Heart right ventricle (tissue), 16 donors: Measurements from ENCODE around the gene TMPRSS6. TPM values are rescaled to one million over a fixed set of nuclear protein-coding genes. Genes with fewer than 3 reads are reported as not detected.

ENCODE experiments used
- ATAC-seq, 8 donors: fragments of 200-7000 bp; cut with Tn5 transposase; one replicate each; pipeline ENCODE4 v1.9.1; 2020; ENCODE audit warnings: mild to moderate bottlenecking in 8 of 8, moderate library complexity in 8 of 8, moderate number of reproducible peaks in 1 of 8
- DNase-seq, 2 donors: peaks; one replicate each; pipeline ENCODE4 v3.0.0-alpha.2; 2020
- H3K27ac ChIP-seq, 10 donors: fragments of 200-600 bp; sonication (generic) in 2 of 10; one replicate each; pipeline versions ENCODE4 v1.5.0 to v1.8.0; 2020 to 2022; ENCODE audit warnings: mild to moderate bottlenecking in 3 of 10
- H3K27me3 ChIP-seq, 7 donors: fragments of 200-600 bp; one replicate each; pipeline ENCODE4 v1.8.0; 2021 to 2022; ENCODE audit warnings: mild to moderate bottlenecking in 2 of 7
- H3K36me3 ChIP-seq, 9 donors: fragments of 200-600 bp; sonication (generic) in 1 of 9; one replicate each; pipeline versions ENCODE4 v1.5.0 to v1.8.0; 2020 to 2022; ENCODE audit warnings: mild to moderate bottlenecking in 2 of 9
- H3K4me1 ChIP-seq, 9 donors: fragments of 200-600 bp; sonication (generic) in 1 of 9; one replicate each; pipeline versions ENCODE4 v1.5.0 to v1.8.0; 2020 to 2022; ENCODE audit warnings: mild to moderate bottlenecking in 4 of 9
- H3K4me3 ChIP-seq, 10 donors: fragments of 200-600 bp; sonication (generic) in 2 of 10; one replicate each; pipeline versions ENCODE4 v1.5.0 to v1.8.0; 2020 to 2022; ENCODE audit warnings: mild to moderate bottlenecking in 7 of 10, moderate library complexity in 2 of 10
- H3K9me3 ChIP-seq, 11 donors: fragments of 200-600 bp in 10 of 11; sonication (generic) in 2 of 11; one replicate each; pipeline versions ENCODE4 v1.5.0 to v1.8.0; 2013 to 2022; ENCODE audit warnings: mild to moderate bottlenecking in 2 of 11, control low read depth in 1 of 11, moderate library complexity in 1 of 11
- WGBS, 2 donors: extraction: QIAGEN DNeasy Blood & Tissue Kit; methylation state at CpG; one replicate each; pipeline ENCODE4 v1.1.7; 2013; ENCODE audit warnings: inconsistent platforms in 1 of 2; 5-methylcytosine and 5-hydroxymethylcytosine counted together
- intact Hi-C, 10 donors: fragments of 100-400 bp; cut with DNase I; formaldehyde crosslinking; loops; one replicate each; pipeline versions ENCODE4 v1.11.1 to v1.14.2; 2022
- polyA plus RNA-seq, 2 donors: library from polyadenylated mRNA; stranded (reverse); fragments of 200-250 nt; gene quantifications; one replicate each; pipeline ENCODE4 v1.2.3, GENCODE V29; 2013
- total RNA-seq, 10 donors: library from RNA; stranded (reverse); fragmentation: NEBNext Ultra II Directional in 3 of 10; extraction: Animal tissue kit (Norgen Biotek cat#: 25700) in 3 of 10; gene quantifications; one replicate each; pipeline versions ENCODE4 v1.2.1 to v1.2.4, GENCODE V29; 2021 to 2023
- TF ChIP-seq, protein P1 (sequence below), 9 donors: fragments of 200-600 bp; sonication (generic) in 2 of 9; IDR thresholded peaks; one replicate each; pipeline versions ENCODE4 v1.5.0 to v1.8.0; 2021 to 2022; ENCODE audit warnings: antibody characterized with exemption in 9 of 9, mild to moderate bottlenecking in 5 of 9, moderate library complexity in 1 of 9
- donor health status: Arrhythmogenic right ventricular cardiomyopathy.
- donor health status: ischemic (EF 13 %, LVEDD 7.1; RV severe dilation, severe dysfunction).
- donor health status: healthy with polysubstance abuse.
- donor health status: DM: no; HTN: yes; CAD: no.
- donor health status: DM: no; HTN: no; CAD: no.
- donor health status: ischemic (EF 25% LVEDD 6.9; RV normal size, moderate dysfunction).
- donor health status: ischemic (EF 25% LVEDD 5.7; RV mildly dilated, moderate dysfunction).
- donor health status: healthy.
- donor health status: DM: yes; HTN: yes; CAD: no.
- donor health status: Ischemic cardiomyopathy.
- donor health status: ischemic (EF 35%, LVEDD 5.7; RV mildly dilated, moderate dysfunction).
- donor health status: nonischemic (EF 11% LVEDD 7.7; RV severe dilation, severe dysfunction).
- donor health status: DM: yes; HTN: yes; CAD: no.
- donor health status: PGD.
- donor health status: ischemic (EF 29% LVEDD 5.4; RV normal size, mild dysfunction).
- donor health status: nonischemic (EF 23%, LVEDD 6.1; RV moderate dilation, normal function).

The TMPRSS6 gene
- total and polyA plus RNA-seq, 12 donors: not detected

DNA sequence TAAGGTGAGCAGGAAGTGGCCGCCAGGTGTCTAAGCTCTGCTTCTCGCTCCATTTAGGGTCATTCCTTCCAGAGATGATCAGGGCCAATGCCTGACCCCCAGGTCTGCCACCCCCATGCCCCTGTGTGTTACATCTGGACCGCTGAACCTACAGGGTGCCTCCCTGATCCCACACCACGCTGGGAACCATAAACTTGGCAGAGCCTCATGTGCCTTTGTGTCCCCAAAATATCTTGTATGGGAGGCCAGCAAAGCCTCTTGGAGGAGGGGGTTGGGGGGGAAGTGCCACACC, 94.0 kb downstream of the TMPRSS6 start:
- Histone ChIP-seq H3K4me3 (no peak overlapping the region), H3K36me3 (peaks cover 0 to 8% (median 0%) of the 10 kb centered on the region in 9 donors), H3K9me3 (no peaks in the 10 kb centered on the region), H3K4me1 (peaks cover 12 to 58% (median 44%) of the 10 kb centered on the region in 9 donors), H3K27me3 (no peaks in the 10 kb centered on the region), H3K27ac (no peak overlapping the region)
- intact Hi-C loops: no loop called here
- no peak for ATAC-seq
- DNase-seq: no peak
- TF ChIP-seq, protein P1, sequence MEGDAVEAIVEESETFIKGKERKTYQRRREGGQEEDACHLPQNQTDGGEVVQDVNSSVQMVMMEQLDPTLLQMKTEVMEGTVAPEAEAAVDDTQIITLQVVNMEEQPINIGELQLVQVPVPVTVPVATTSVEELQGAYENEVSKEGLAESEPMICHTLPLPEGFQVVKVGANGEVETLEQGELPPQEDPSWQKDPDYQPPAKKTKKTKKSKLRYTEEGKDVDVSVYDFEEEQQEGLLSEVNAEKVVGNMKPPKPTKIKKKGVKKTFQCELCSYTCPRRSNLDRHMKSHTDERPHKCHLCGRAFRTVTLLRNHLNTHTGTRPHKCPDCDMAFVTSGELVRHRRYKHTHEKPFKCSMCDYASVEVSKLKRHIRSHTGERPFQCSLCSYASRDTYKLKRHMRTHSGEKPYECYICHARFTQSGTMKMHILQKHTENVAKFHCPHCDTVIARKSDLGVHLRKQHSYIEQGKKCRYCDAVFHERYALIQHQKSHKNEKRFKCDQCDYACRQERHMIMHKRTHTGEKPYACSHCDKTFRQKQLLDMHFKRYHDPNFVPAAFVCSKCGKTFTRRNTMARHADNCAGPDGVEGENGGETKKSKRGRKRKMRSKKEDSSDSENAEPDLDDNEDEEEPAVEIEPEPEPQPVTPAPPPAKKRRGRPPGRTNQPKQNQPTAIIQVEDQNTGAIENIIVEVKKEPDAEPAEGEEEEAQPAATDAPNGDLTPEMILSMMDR (IDR thresholded peaks at IDR 0.05): no peak
- 82 to 87% methylated on average over 4 of the region's 4 CpGs for WGBS, 2 donors

Other genes starting within 250 kb of the TMPRSS6 start
- gene NCF4, start 248.7 kb downstream of the TMPRSS6 start, total RNA-seq: 10 to 100 TPM in 2 of 10 donors, 1 to 10 TPM in 8; 1.1 to 18.9 (median 2.7) TPM
- 10 to 100 TPM in 1 of 2 donors, 1 to 10 TPM in 1; 4.6 to 10.5 TPM for gene NCF4, start 248.7 kb downstream of the TMPRSS6 start, polyA plus RNA-seq
- 10 to 100 TPM in 1 of 10 donors, 1 to 10 TPM in 9; 1.4 to 20.8 (median 1.8) TPM for gene CSF2RB, start 196.1 kb downstream of the TMPRSS6 start, total RNA-seq
- 1 to 10 TPM in 1 of 2 donors, under 1 TPM in 1; 0.81 to 1.5 TPM for gene CSF2RB, start 196.1 kb downstream of the TMPRSS6 start, polyA plus RNA-seq
- 10 to 100 TPM; 34.1 to 87.4 (median 44.5) TPM for gene TST, start 90.3 kb downstream of the TMPRSS6 start, total RNA-seq
- gene TST, start 90.3 kb downstream of the TMPRSS6 start, polyA plus RNA-seq: 10 to 100 TPM; 72.5 to 74.8 TPM
- 10 to 100 TPM; 27.1 to 81.2 (median 42.0) TPM for gene MPST, start 90.0 kb downstream of the TMPRSS6 start, total RNA-seq
- gene MPST, start 90.0 kb downstream of the TMPRSS6 start, polyA plus RNA-seq: 100 to 1,000 TPM; 160 to 192 TPM
- gene KCTD17, start 58.0 kb downstream of the TMPRSS6 start, total RNA-seq: 10 to 100 TPM in 7 of 10 donors, 1 to 10 TPM in 3; 6.9 to 49.2 (median 13.8) TPM
- 10 to 100 TPM; 17.6 to 17.8 TPM for gene KCTD17, start 58.0 kb downstream of the TMPRSS6 start, polyA plus RNA-seq
- 10 to 100 TPM in 1 of 10 donors, 1 to 10 TPM in 3, under 1 TPM in 6; 0.19 to 10.3 (median 0.75) TPM for gene IL2RB, start 40.2 kb upstream of the TMPRSS6 start, total RNA-seq
- gene IL2RB, start 40.2 kb upstream of the TMPRSS6 start, polyA plus RNA-seq: under 1 TPM; 0.16 to 0.22 TPM
- gene C1QTNF6, start 78.5 kb upstream of the TMPRSS6 start, total RNA-seq: 1 to 10 TPM in 8 of 10 donors, under 1 TPM in 2; 0.51 to 6.4 (median 1.4) TPM
- gene C1QTNF6, start 78.5 kb upstream of the TMPRSS6 start, polyA plus RNA-seq: 1 to 10 TPM; 2.9 to 4.1 TPM
- gene SSTR3, start 102.8 kb upstream of the TMPRSS6 start, total RNA-seq: not detected
- not detected for gene SSTR3, start 102.8 kb upstream of the TMPRSS6 start, polyA plus RNA-seq
- gene RAC2, start 134.6 kb upstream of the TMPRSS6 start, total RNA-seq: 10 to 100 TPM in 1 of 10 donors, 1 to 10 TPM in 9; 1.1 to 37.1 (median 3.5) TPM
- 1 to 10 TPM; 1.4 to 5.0 TPM for gene RAC2, start 134.6 kb upstream of the TMPRSS6 start, polyA plus RNA-seq
- gene CYTH4, start 172.8 kb upstream of the TMPRSS6 start, total RNA-seq: 10 to 100 TPM in 1 of 10 donors, 1 to 10 TPM in 9; 1.8 to 29.3 (median 4.8) TPM
- gene CYTH4, start 172.8 kb upstream of the TMPRSS6 start, polyA plus RNA-seq: 1 to 10 TPM; 2.1 to 4.0 TPM